H9 (cell line): ENCODE measurements around the gene S100P. TPM values are rescaled to one million over a fixed set of nuclear protein-coding genes. Genes with fewer than 3 reads are reported as not detected.

Experiments used
- DNase-seq: peaks from one replicate; pipeline ENCODE4 v3.0.0-alpha.2; 2017
- H2AFZ ChIP-seq: one replicate; pipeline ENCODE4 v1.6.1; 2013; ENCODE audit warnings: mild to moderate bottlenecking, low read length, control low read depth, moderate library complexity
- H2AK5ac ChIP-seq: 2 replicates; pipeline ENCODE4 v1.6.1; 2013; ENCODE audit warnings: low read length, control low read depth, mixed read lengths; ENCODE audit not compliant: insufficient read length
- H2BK120ac ChIP-seq: one replicate; pipeline ENCODE4 v1.6.1; 2013; ENCODE audit warnings: low read depth, mild to moderate bottlenecking, low read length, control low read depth, inconsistent platforms; ENCODE audit not compliant: poor library complexity, severe bottlenecking
- H2BK12ac ChIP-seq: 2 replicates; pipeline ENCODE4 v1.6.1; 2013; ENCODE audit warnings: low read length, control low read depth, mixed read lengths, low read depth; ENCODE audit not compliant: insufficient read length
- H2BK15ac ChIP-seq: 2 replicates; pipeline ENCODE4 v1.6.1; 2013; ENCODE audit warnings: low read depth, low read length, control low read depth
- H2BK20ac ChIP-seq: one replicate; pipeline ENCODE4 v1.6.1; 2013; ENCODE audit warnings: low read depth, mild to moderate bottlenecking, low read length, control low read depth, inconsistent platforms; ENCODE audit not compliant: poor library complexity, severe bottlenecking
- H2BK5ac ChIP-seq: 2 replicates; pipeline ENCODE4 v1.6.1; 2013; ENCODE audit warnings: low read length, control low read depth, mixed read lengths; ENCODE audit not compliant: insufficient read length
- H3K14ac ChIP-seq: 2 replicates; pipeline ENCODE4 v1.6.1; 2013; ENCODE audit warnings: low read length, control low read depth; ENCODE audit not compliant: insufficient read depth
- H3K18ac ChIP-seq: 2 replicates; pipeline ENCODE4 v1.6.1; 2013; ENCODE audit warnings: low read depth, mild to moderate bottlenecking, mixed read lengths, low read length, control low read depth; ENCODE audit not compliant: insufficient read length
- H3K23ac ChIP-seq: 2 replicates; pipeline ENCODE4 v1.6.1; 2013; ENCODE audit warnings: low read length, control low read depth, mixed read lengths, low read depth; ENCODE audit not compliant: insufficient read length
- H3K23me2 ChIP-seq: 2 replicates; pipeline ENCODE4 v1.6.1; 2013; ENCODE audit warnings: low read depth, mild to moderate bottlenecking, mixed read lengths, low read length, control low read depth; ENCODE audit not compliant: insufficient read length, poor library complexity, severe bottlenecking
- H3K27ac ChIP-seq: 2 replicates; pipeline ENCODE4 v1.5.1; 2013; ENCODE audit warnings: low read length, control low read depth, mixed read lengths, low read depth; ENCODE audit not compliant: insufficient read length
- H3K27me3 ChIP-seq: 2 replicates; pipeline ENCODE4 v1.6.1; 2013; ENCODE audit warnings: low read length, control low read depth, inconsistent platforms; ENCODE audit not compliant: insufficient read depth
- H3K4ac ChIP-seq: 2 replicates; pipeline ENCODE4 v1.6.1; 2013; ENCODE audit warnings: low read depth, mild to moderate bottlenecking, control low read depth, inconsistent platforms, low read length, moderate library complexity
- H3K4me1 ChIP-seq: 2 replicates; pipeline ENCODE4 v1.6.1; 2013; ENCODE audit warnings: low read length, control low read depth, inconsistent platforms; ENCODE audit not compliant: insufficient read depth
- H3K4me2 ChIP-seq: 2 replicates; pipeline ENCODE4 v1.6.1; 2013; ENCODE audit warnings: low read length, control low read depth, mixed read lengths; ENCODE audit not compliant: insufficient read length, insufficient read depth
- H3K56ac ChIP-seq: 2 replicates; pipeline ENCODE4 v1.6.1; 2013; ENCODE audit warnings: low read depth, mild to moderate bottlenecking, mixed read lengths, low read length, control low read depth; ENCODE audit not compliant: insufficient read length
- H3K79me1 ChIP-seq: 2 replicates; pipeline ENCODE4 v1.6.1; 2013; ENCODE audit warnings: low read depth, mild to moderate bottlenecking, moderate library complexity, low read length, control low read depth, inconsistent platforms; ENCODE audit not compliant: insufficient read depth, poor library complexity, severe bottlenecking
- H3K79me2 ChIP-seq: 2 replicates; pipeline ENCODE4 v1.6.1; 2013; ENCODE audit warnings: low read length, control low read depth, inconsistent platforms; ENCODE audit not compliant: insufficient read depth
- H3K9ac ChIP-seq: 2 replicates; pipeline ENCODE4 v1.6.1; 2013; ENCODE audit warnings: low read length, control low read depth, mixed read lengths; ENCODE audit not compliant: insufficient read length; ENCODE audit errors: extremely low read depth
- H3K9me3 ChIP-seq: one replicate; pipeline ENCODE4 v1.6.1; 2013; ENCODE audit warnings: low read depth, low read length, inconsistent platforms; ENCODE audit not compliant: control insufficient read depth
- H3T11ph ChIP-seq: one replicate; pipeline ENCODE4 v1.6.1; 2013; ENCODE audit warnings: mild to moderate bottlenecking, low read length, control low read depth, inconsistent platforms
- H4K20me1 ChIP-seq: one replicate; pipeline ENCODE4 v1.6.1; 2013; ENCODE audit not compliant: control insufficient read depth, insufficient read length, insufficient read depth
- H4K5ac ChIP-seq: 2 replicates; pipeline ENCODE4 v1.6.1; 2013; ENCODE audit warnings: low read depth, mild to moderate bottlenecking, mixed read lengths, low read length, control low read depth; ENCODE audit not compliant: insufficient read length
- H4K8ac ChIP-seq: replicated peaks from 2 replicates; pipeline ENCODE4 v1.6.1; 2013; ENCODE audit warnings: low read length, control low read depth, mixed read lengths, low read depth; ENCODE audit not compliant: insufficient read length
- H4K91ac ChIP-seq: 2 replicates; pipeline ENCODE4 v1.6.1; 2013; ENCODE audit warnings: low read depth, mild to moderate bottlenecking, moderate library complexity, mixed read lengths, low read length, control low read depth; ENCODE audit not compliant: insufficient read length
- H3K27ac Mint-ChIP-seq, 3 experiments: 2 replicates in 2 of 3; 3 replicates in 1 of 3; pipeline ENCODE4 v1.8.0; 2020 to 2021; ENCODE audit warnings: mixed read lengths in 3 of 3, mild to moderate bottlenecking in 1 of 3, moderate library complexity in 1 of 3
- H3K27me3 Mint-ChIP-seq: 2 replicates; pipeline ENCODE4 v1.8.0; 2021; ENCODE audit warnings: low read depth, mild to moderate bottlenecking, moderate library complexity, mixed read lengths
- H3K36me3 Mint-ChIP-seq, 3 experiments: 2 replicates in 2 of 3; 3 replicates in 1 of 3; pipeline ENCODE4 v1.8.0; 2020 to 2021; ENCODE audit warnings: low read depth in 3 of 3, mixed read lengths in 3 of 3; ENCODE audit not compliant: insufficient read depth in 1 of 3
- H3K4me1 Mint-ChIP-seq, 2 experiments: 2 replicates each; pipeline ENCODE4 v1.8.0; 2020; ENCODE audit warnings: mixed read lengths in 2 of 2
- H3K4me3 Mint-ChIP-seq, 2 experiments: 2 replicates in 1 of 2; 3 replicates in 1 of 2; pipeline ENCODE4 v1.8.0; 2020 to 2021; ENCODE audit warnings: mild to moderate bottlenecking in 2 of 2, mixed read lengths in 2 of 2, moderate library complexity in 1 of 2
- H3K9me3 Mint-ChIP-seq, 2 experiments: 2 replicates in 1 of 2; 3 replicates in 1 of 2; pipeline ENCODE4 v1.8.0; 2020; ENCODE audit warnings: mild to moderate bottlenecking in 2 of 2, mixed read lengths in 2 of 2, moderate library complexity in 1 of 2
- WGBS: extraction: QIAGEN DNeasy Blood & Tissue Kit; methylation state at CpG from one replicate; pipeline ENCODE4 v1.1.7; 2013; ENCODE audit warnings: missing lambda C conversion rate, low lambda C conversion rate, mixed read lengths; ENCODE audit not compliant: insufficient read length; ENCODE audit errors: extremely low coverage; 5-methylcytosine and 5-hydroxymethylcytosine counted together
- total RNA-seq: library from RNA; stranded (reverse); gene quantifications from 2 replicates; pipeline ENCODE4 v1.2.1, GENCODE V29; 2021
- TF ChIP-seq, protein P1 (sequence below): fragments of 200-600 bp; sonication (generic); conservative IDR thresholded peaks from 3 replicates; pipeline ENCODE4 v1.8.0; 2021; ENCODE audit warnings: antibody characterized with exemption, mild to moderate bottlenecking

S100P gene
- total RNA-seq, 1 experiment from 2014 or later = not detected

DNA sequence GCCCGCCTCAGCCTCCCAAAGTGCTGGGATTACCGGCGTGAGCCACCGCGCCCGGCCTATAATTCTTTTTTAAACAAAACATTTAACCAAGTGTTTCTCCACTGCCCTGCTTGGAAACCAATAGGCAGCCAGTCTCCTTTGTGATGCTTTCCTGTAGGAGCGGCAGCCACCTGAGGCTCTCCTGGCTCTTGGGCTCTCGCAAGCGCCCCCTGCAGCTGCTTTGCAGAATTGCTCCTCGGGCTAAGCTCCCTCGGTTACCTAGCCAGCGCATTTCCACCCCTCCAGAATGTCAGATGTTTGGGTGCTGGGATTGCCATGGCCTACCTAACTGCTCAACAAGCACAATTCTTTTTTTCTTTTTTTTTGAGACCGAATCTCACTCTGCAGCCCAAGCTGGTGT, 7.7 kb downstream of the S100P start:
- Histone ChIP-seq H2AFZ (no peak overlapping the region), H3K14ac (no peak overlapping the region), H3K79me1 (no peaks in the 10 kb centered on the region), H4K5ac (no peak overlapping the region), H3K27me3 (no peaks in the 10 kb centered on the region), H4K20me1 (no peaks in the 10 kb centered on the region), H3K9ac (no peak overlapping the region), H2AK5ac (no peak overlapping the region), H3K4me1 (no peaks in the 10 kb centered on the region), H2BK120ac (no peak overlapping the region), H3K9me3 (no peaks in the 10 kb centered on the region), H2BK20ac (no peak overlapping the region), H3T11ph (no peak overlapping the region), H4K91ac (no peak overlapping the region), H3K27ac (no peak overlapping the region), H2BK5ac (no peak overlapping the region), H3K79me2 (peaks cover 8% of the 10 kb centered on the region; the same call in 1 of the 2 replicates), H2BK15ac (no peak overlapping the region), H2BK12ac (no peak overlapping the region), H3K18ac (no peak overlapping the region), H3K23me2 (no peaks in the 10 kb centered on the region), H4K8ac (no peak overlapping the region), H3K56ac (no peak overlapping the region), H3K4ac (no peak overlapping the region), H3K4me2 (no peak overlapping the region), H3K23ac (no peak overlapping the region)
- Mint-ChIP-seq H3K4me3 (no peak overlapping the region), H3K36me3 (peaks cover 26 to 41% (median 35%) of the 10 kb centered on the region in 3 experiments), H3K27me3 (no peaks in the 10 kb centered on the region), H3K4me1 (no peaks in the 10 kb centered on the region), H3K9me3 (peaks cover 9 to 20% of the 10 kb centered on the region in 2 experiments), H3K27ac (no peak overlapping the region)
- DNase-seq = peak; percentile 91
- WGBS = no CpG with 5 or more reads among the region's 13 CpGs
- TF ChIP-seq, protein P1, sequence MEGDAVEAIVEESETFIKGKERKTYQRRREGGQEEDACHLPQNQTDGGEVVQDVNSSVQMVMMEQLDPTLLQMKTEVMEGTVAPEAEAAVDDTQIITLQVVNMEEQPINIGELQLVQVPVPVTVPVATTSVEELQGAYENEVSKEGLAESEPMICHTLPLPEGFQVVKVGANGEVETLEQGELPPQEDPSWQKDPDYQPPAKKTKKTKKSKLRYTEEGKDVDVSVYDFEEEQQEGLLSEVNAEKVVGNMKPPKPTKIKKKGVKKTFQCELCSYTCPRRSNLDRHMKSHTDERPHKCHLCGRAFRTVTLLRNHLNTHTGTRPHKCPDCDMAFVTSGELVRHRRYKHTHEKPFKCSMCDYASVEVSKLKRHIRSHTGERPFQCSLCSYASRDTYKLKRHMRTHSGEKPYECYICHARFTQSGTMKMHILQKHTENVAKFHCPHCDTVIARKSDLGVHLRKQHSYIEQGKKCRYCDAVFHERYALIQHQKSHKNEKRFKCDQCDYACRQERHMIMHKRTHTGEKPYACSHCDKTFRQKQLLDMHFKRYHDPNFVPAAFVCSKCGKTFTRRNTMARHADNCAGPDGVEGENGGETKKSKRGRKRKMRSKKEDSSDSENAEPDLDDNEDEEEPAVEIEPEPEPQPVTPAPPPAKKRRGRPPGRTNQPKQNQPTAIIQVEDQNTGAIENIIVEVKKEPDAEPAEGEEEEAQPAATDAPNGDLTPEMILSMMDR = peak; percentile 84
